HL-60 (cell line): ENCODE measurements around the gene ASTN2.

Experiments used
- DNase-seq, 2 experiments: peaks; one replicate each; pipeline ENCODE4 v3.0.0-alpha.2; 2010 to 2020; ENCODE audit warnings: low read depth in 1 of 2, low spot score in 1 of 2
- H3K27ac ChIP-seq: fragments of 250-450 bp; sonication (Bioruptor Pico); replicated peaks from 2 replicates; pipeline ENCODE4 v1.5.1; 2020; ENCODE audit warnings: mild to moderate bottlenecking, moderate library complexity
- H3K27me3 ChIP-seq: fragments of 250-450 bp; sonication (Bioruptor Pico); 2 replicates; pipeline ENCODE4 v1.5.1; 2021; ENCODE audit warnings: mild to moderate bottlenecking, moderate library complexity; ENCODE audit not compliant: insufficient read depth, poor library complexity, severe bottlenecking
- H3K4me3 ChIP-seq: replicated peaks from 2 replicates; pipeline ENCODE4 v1.5.1; 2011; ENCODE audit warnings: mild to moderate bottlenecking, control low read depth, low read length; ENCODE audit not compliant: insufficient read depth
- GABPA ChIP-seq: IDR thresholded peaks from 2 replicates; pipeline ENCODE4 v1.6.1; 2012; ENCODE audit warnings: low read depth
- POLR2AphosphoS5 ChIP-seq: IDR thresholded peaks from 2 replicates; pipeline ENCODE4 v1.6.1; 2012; ENCODE audit warnings: low read depth
- SPI1 ChIP-seq: IDR thresholded peaks from 2 replicates; pipeline ENCODE4 v1.6.1; 2012; ENCODE audit warnings: low read depth, mild to moderate bottlenecking, borderline replicate concordance
- TF ChIP-seq, protein P1 (sequence below): IDR thresholded peaks from 2 replicates; pipeline ENCODE4 v1.6.1; 2012; ENCODE audit warnings: low read depth; ENCODE audit not compliant: insufficient replicate concordance
- TF ChIP-seq, protein P2 (sequence below): IDR thresholded peaks from one replicate; pipeline ENCODE4 v1.5.1; 2011; ENCODE audit warnings: low read length, control low read depth, inconsistent platforms; ENCODE audit not compliant: insufficient read depth

The ASTN2 gene

DNA sequence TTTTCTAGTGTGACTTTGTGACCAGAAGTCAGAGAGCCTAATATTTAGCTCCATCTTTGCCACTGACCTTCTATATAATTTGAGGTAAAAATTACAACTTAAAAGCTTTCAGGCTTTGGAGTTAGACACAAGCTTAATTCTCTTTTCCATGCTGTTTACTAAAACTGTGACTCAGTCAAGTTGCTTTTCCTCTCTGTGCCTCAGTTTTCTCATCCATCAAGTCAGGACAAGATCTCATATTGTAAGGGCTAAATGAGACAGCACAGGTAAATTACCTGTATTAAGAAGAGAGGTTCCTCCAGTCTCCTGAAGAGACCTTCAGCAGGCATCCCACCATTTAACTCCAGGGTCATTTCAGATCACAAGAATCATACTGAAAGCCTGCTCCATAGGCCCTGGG is 339.2 kb downstream of the ASTN2 start:
- Histone ChIP-seq H3K4me3 (no peak overlapping the region), H3K27ac (no peak overlapping the region), H3K27me3 (no peaks in the 10 kb centered on the region)
- TF ChIP-seq GABPA (no peak), POLR2AphosphoS5 (no peak)
- TF ChIP-seq, protein P1, sequence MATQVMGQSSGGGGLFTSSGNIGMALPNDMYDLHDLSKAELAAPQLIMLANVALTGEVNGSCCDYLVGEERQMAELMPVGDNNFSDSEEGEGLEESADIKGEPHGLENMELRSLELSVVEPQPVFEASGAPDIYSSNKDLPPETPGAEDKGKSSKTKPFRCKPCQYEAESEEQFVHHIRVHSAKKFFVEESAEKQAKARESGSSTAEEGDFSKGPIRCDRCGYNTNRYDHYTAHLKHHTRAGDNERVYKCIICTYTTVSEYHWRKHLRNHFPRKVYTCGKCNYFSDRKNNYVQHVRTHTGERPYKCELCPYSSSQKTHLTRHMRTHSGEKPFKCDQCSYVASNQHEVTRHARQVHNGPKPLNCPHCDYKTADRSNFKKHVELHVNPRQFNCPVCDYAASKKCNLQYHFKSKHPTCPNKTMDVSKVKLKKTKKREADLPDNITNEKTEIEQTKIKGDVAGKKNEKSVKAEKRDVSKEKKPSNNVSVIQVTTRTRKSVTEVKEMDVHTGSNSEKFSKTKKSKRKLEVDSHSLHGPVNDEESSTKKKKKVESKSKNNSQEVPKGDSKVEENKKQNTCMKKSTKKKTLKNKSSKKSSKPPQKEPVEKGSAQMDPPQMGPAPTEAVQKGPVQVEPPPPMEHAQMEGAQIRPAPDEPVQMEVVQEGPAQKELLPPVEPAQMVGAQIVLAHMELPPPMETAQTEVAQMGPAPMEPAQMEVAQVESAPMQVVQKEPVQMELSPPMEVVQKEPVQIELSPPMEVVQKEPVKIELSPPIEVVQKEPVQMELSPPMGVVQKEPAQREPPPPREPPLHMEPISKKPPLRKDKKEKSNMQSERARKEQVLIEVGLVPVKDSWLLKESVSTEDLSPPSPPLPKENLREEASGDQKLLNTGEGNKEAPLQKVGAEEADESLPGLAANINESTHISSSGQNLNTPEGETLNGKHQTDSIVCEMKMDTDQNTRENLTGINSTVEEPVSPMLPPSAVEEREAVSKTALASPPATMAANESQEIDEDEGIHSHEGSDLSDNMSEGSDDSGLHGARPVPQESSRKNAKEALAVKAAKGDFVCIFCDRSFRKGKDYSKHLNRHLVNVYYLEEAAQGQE, result no peak
- no peak for DNase-seq

DNA sequence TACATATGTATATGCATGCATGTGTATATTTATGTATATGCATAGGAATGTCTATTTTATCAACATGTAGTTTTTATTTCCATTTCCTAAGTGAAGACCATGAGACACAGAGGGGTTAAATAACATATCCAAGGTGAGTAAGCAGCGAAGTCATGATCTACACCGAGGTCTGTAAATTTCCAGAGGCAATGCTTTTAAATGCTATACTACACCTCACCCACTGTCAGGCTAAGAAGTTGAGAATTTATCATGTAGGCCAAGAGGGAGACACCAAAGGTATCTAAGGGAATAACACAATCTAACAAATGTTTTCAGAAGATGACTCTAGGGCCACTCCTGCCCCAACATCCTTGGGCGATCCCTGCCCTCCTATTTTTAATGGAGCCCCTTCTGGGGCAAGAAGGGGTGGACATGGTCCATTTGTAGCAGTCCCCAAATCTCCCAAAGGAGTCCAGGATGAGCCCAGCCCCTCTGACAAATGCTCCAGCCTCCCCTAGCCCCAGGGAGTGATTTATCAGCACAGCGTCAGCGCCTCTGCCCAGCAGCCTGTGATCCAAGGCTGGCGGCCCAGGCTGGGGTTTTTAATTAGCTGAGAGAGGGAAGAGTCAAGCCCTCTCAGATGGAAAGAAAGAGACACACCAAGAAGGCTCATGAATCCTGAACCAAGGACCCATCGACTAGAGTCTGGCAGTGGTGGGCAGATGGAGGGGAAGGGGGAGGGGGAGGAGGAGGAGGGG is 339.9 kb downstream of the ASTN2 start:
- no peak overlapping the region for H3K4me3 ChIP-seq
- H3K27ac ChIP-seq, result no peak overlapping the region
- no peaks in the 10 kb centered on the region for H3K27me3 ChIP-seq
- TF ChIP-seq SPI1 (no peak), GABPA (no peak), POLR2AphosphoS5 (no peak)
- TF ChIP-seq, protein P2, sequence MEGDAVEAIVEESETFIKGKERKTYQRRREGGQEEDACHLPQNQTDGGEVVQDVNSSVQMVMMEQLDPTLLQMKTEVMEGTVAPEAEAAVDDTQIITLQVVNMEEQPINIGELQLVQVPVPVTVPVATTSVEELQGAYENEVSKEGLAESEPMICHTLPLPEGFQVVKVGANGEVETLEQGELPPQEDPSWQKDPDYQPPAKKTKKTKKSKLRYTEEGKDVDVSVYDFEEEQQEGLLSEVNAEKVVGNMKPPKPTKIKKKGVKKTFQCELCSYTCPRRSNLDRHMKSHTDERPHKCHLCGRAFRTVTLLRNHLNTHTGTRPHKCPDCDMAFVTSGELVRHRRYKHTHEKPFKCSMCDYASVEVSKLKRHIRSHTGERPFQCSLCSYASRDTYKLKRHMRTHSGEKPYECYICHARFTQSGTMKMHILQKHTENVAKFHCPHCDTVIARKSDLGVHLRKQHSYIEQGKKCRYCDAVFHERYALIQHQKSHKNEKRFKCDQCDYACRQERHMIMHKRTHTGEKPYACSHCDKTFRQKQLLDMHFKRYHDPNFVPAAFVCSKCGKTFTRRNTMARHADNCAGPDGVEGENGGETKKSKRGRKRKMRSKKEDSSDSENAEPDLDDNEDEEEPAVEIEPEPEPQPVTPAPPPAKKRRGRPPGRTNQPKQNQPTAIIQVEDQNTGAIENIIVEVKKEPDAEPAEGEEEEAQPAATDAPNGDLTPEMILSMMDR, result no peak
- TF ChIP-seq, protein P1, result no peak
- DNase-seq, result no peak

DNA sequence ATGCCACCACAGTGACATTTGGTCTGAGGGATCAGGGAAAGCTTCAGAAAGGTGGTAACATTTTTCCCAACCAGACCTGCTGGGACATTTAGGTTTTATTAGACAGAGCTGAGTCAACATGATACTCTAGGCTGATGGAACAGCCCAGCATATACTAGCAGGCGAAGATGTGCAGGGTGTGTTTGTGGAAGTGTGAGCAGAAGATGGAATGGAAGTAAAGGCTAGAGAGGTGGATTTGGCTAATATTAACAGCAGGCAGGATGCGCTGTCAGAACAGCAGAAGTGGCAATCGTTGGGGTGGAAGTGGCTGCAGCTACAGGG is 340.6 kb downstream of the ASTN2 start:
- TF ChIP-seq POLR2AphosphoS5 (no peak), SPI1 (no peak)
- TF ChIP-seq, protein P1, result no peak
- TF ChIP-seq, protein P2, result no peak
- Histone ChIP-seq H3K27me3 (no peaks in the 10 kb centered on the region), H3K4me3 (no peak overlapping the region), H3K27ac (no peak overlapping the region)
- no peak for DNase-seq
